ENCODE measurements around the gene STAB2. TPM values are rescaled to one million over a fixed set of nuclear protein-coding genes. Genes with fewer than 3 reads are reported as not detected.

Gene STAB2
- total RNA-seq, 1 donor from 2014 or later, result 0.03 TPM

DNA sequence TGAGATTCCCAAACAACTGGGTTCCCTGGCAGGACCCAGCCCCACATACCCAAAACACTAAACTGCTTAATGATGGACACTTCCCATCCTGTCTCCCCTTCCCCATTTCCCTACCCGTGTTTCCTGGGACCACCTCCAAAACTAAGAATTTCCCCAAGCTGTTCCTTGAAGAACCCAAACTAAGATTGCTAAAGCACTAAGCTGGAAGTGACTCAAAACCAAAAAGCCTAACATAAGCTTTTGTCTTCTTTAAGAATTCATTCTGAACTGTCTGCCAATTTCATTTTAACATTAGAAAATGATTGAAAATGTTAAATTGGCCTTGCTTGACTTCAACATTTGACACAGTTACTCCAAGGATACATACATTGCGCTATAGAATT, 29.5 kb upstream of the STAB2 start:
- no peaks in the 10 kb centered on the region for H3K9me3 ChIP-seq (replicated peaks)
- TF ChIP-seq, protein P1, sequence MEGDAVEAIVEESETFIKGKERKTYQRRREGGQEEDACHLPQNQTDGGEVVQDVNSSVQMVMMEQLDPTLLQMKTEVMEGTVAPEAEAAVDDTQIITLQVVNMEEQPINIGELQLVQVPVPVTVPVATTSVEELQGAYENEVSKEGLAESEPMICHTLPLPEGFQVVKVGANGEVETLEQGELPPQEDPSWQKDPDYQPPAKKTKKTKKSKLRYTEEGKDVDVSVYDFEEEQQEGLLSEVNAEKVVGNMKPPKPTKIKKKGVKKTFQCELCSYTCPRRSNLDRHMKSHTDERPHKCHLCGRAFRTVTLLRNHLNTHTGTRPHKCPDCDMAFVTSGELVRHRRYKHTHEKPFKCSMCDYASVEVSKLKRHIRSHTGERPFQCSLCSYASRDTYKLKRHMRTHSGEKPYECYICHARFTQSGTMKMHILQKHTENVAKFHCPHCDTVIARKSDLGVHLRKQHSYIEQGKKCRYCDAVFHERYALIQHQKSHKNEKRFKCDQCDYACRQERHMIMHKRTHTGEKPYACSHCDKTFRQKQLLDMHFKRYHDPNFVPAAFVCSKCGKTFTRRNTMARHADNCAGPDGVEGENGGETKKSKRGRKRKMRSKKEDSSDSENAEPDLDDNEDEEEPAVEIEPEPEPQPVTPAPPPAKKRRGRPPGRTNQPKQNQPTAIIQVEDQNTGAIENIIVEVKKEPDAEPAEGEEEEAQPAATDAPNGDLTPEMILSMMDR (IDR thresholded peaks at IDR 0.05; ENCODE audit: borderline replicate concordance), result no peak
- H3K27me3 ChIP-seq (ENCODE audit: low read depth), result peaks cover 6% of the 10 kb centered on the region
- H3K4me3 ChIP-seq, result no peak overlapping the region
- no peaks in the 10 kb centered on the region for H3K4me1 ChIP-seq
- intact Hi-C loops (cut with micrococcal nuclease), result no loop called here
- DNase-seq, result no peak
- peak overlapping the region; percentile 49 for H3K27ac ChIP-seq (replicated peaks)
- no peaks in the 10 kb centered on the region for H3K36me3 ChIP-seq

GRCh38 chr12:103558879-103559278, 28.2 kb upstream of the STAB2 start:
- no peaks in the 10 kb centered on the region for H3K27me3 ChIP-seq (ENCODE audit: low read depth)
- DNase-seq, result no peak
- no peak overlapping the region for H3K27ac ChIP-seq (replicated peaks)
- no peaks in the 10 kb centered on the region for H3K9me3 ChIP-seq (replicated peaks)
- intact Hi-C loops (cut with micrococcal nuclease), result no loop called here
- no peak overlapping the region for H3K4me3 ChIP-seq
- H3K36me3 ChIP-seq, result no peaks in the 10 kb centered on the region
- TF ChIP-seq, protein P1 (IDR thresholded peaks at IDR 0.05; ENCODE audit: borderline replicate concordance), result no peak
- no peaks in the 10 kb centered on the region for H3K4me1 ChIP-seq

DNA sequence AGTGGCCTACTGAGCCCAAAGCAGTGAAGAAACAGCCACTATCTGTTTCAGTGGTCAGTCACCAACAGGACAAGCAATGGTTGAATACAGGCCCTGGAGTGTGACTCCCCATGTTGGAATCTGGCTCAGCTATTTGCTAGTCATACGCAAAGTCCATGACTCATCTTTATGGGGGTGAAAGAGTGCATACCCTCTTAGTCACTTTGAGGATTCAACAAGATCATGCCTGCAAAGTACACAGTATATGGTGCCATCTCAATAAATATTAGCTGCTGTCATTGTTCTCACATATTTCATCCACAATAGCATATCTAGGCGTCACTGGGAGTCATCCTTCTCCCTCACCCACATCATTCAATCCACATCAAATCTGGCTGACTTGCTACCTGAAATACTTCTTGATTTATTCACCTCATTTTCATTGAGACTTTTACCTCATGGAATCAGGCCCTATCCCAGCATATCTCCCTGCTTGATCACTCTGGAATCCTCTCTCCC, 26.4 kb upstream of the STAB2 start:
- intact Hi-C loops (cut with micrococcal nuclease), result no loop called here
- Histone ChIP-seq H3K4me1 (no peaks in the 10 kb centered on the region), H3K27ac (replicated peaks) (no peak overlapping the region), H3K36me3 (no peaks in the 10 kb centered on the region), H3K4me3 (no peak overlapping the region), H3K9me3 (replicated peaks) (peaks cover 16% of the 10 kb centered on the region), H3K27me3 (ENCODE audit: low read depth) (no peaks in the 10 kb centered on the region)
- TF ChIP-seq, protein P1 (IDR thresholded peaks at IDR 0.05; ENCODE audit: borderline replicate concordance), result no peak
- DNase-seq, result no peak

DNA sequence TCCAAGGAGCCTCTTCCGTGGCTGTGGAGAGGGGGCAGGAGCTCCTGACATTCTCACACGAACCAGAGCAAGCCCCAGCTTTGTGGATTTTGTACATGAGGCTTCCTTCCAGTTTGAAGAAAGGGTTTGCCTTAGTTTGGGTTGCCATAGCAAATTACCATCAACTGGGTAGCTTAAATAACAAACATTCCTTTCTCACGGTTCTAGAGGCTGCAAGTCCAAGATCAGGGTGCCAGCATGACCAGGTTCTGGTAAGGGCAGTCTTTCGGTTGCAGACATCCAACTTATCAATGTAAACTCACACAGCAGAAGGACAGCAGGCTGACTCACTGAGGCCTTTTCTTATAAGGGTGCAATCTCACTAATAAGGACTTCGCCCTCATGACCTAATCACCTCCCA, 25.9 kb upstream of the STAB2 start:
- peaks cover 21% of the 10 kb centered on the region for H3K9me3 ChIP-seq (replicated peaks)
- TF ChIP-seq, protein P1 (IDR thresholded peaks at IDR 0.05; ENCODE audit: borderline replicate concordance), result no peak
- intact Hi-C loops (cut with micrococcal nuclease), result no loop called here
- DNase-seq, result no peak
- H3K27me3 ChIP-seq (ENCODE audit: low read depth), result no peaks in the 10 kb centered on the region
- H3K27ac ChIP-seq (replicated peaks), result no peak overlapping the region
- H3K4me1 ChIP-seq, result no peaks in the 10 kb centered on the region
- H3K4me3 ChIP-seq, result no peak overlapping the region
- no peaks in the 10 kb centered on the region for H3K36me3 ChIP-seq

GRCh38 chr12:103566398-103566797, 20.7 kb upstream of the STAB2 start:
- intact Hi-C loops (cut with micrococcal nuclease), result no loop called here
- no peak overlapping the region for H3K27ac ChIP-seq (replicated peaks)
- TF ChIP-seq, protein P1 (IDR thresholded peaks at IDR 0.05; ENCODE audit: borderline replicate concordance), result no peak
- H3K27me3 ChIP-seq (ENCODE audit: low read depth), result no peaks in the 10 kb centered on the region
- no peak overlapping the region for H3K4me3 ChIP-seq
- H3K4me1 ChIP-seq, result no peaks in the 10 kb centered on the region
- no peaks in the 10 kb centered on the region for H3K36me3 ChIP-seq
- peaks cover 32% of the 10 kb centered on the region for H3K9me3 ChIP-seq (replicated peaks)
- DNase-seq, result no peak
